ENCODE measurements around the gene HSPA1B.
"Not testable (repeated sequence)": the region's sequence is repeated elsewhere in the genome, so short reads cannot be mapped to it uniquely, and the experiment has no call there.

HSPA1B gene

DNA sequence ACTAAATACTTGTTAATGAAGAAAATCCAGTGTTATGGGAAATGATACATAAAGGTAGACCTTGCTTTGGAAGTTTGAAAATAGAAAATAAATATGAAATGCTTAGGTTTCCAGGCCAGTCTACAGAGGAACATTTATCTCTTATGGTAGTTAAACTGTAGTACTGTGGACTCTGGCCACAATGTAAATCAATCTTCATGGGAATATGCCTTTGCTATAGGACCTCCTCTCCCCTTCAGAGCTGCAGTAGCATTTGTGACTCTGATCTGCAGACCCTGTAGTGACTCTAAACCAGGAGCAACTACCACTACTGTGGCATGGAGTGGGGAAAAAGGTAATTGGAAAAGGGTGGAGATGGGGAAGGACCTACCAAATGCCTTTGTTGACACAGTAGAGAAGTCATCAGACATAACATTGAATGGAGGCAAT, 7.7 kb upstream of the HSPA1B start:
- TF ChIP-seq, protein P1, sequence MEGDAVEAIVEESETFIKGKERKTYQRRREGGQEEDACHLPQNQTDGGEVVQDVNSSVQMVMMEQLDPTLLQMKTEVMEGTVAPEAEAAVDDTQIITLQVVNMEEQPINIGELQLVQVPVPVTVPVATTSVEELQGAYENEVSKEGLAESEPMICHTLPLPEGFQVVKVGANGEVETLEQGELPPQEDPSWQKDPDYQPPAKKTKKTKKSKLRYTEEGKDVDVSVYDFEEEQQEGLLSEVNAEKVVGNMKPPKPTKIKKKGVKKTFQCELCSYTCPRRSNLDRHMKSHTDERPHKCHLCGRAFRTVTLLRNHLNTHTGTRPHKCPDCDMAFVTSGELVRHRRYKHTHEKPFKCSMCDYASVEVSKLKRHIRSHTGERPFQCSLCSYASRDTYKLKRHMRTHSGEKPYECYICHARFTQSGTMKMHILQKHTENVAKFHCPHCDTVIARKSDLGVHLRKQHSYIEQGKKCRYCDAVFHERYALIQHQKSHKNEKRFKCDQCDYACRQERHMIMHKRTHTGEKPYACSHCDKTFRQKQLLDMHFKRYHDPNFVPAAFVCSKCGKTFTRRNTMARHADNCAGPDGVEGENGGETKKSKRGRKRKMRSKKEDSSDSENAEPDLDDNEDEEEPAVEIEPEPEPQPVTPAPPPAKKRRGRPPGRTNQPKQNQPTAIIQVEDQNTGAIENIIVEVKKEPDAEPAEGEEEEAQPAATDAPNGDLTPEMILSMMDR (IDR thresholded peaks at IDR 0.05), result no peak
- Histone ChIP-seq H3K27ac (peak overlapping the region in 1 of 2 donors; percentile 92), H3K4me3 (no peak overlapping the region)
- no peak for DNase-seq (ENCODE audit: low spot score)

DNA sequence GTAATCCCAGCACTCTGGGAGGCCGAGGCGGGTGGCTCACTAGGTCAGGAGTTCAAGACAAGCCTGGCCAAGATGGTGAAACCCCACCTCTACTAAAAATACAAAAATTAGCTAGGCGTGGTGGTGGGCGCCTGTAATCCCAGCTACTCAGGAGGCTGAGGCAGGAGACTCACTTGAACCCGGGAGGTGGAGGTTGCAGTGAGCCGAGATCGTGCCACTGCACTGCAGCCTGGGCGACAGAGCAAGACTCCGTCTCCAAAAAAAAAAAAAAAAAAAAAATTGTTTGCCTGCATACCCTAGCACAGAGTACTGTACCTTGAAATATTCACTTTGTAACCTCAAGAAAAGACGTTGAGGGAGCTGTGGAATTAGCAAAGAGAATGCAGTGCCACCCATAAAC, 7.1 kb upstream of the HSPA1B start:
- DNase-seq (ENCODE audit: low spot score); H3K4me3 ChIP-seq: not testable (repeated sequence)
- peak overlapping the region; percentile 93 to 97 for H3K27ac ChIP-seq

DNA sequence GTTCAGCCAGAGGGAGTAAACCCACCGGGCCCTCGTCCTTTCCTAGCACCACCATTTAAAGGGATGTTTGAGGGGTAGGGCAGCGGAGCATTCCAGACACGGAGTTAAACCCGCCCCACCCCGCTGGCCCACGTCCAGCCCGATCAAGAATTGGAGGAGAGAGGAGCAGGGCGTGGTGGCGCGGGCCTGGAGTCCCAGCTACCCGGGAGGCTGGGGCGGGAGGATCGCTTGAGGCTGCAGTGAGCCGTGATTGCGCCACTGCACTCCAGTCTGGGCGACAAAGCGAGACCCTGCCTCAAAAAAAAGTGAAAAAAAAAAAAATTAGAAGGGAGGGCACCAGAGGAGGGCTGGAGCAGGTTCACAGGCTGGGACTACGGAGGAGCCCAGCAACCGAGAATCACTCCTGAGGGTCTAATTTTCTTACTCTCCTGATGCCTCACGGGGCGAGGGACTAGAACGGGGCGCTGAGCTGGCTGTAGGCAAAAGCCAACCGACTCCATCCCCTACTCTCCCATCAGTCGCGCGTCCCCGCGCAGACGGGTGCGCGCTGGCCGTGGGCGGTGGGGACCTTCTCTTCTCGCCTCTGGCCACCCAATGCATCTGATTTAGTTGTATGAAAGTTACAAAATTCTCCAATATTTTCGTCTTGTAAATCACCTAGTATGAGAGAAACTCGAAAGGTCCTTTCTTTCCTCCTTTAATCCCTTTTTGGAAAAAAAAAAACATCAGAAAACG, 6.1 kb upstream of the HSPA1B start:
- TF ChIP-seq, protein P1 (IDR thresholded peaks at IDR 0.05), result no peak
- H3K4me3 ChIP-seq, result peak overlapping the region; percentile 74
- DNase-seq (ENCODE audit: low spot score), result no peak
- H3K27ac ChIP-seq, result peak overlapping the region; percentile 93 to 97

DNA sequence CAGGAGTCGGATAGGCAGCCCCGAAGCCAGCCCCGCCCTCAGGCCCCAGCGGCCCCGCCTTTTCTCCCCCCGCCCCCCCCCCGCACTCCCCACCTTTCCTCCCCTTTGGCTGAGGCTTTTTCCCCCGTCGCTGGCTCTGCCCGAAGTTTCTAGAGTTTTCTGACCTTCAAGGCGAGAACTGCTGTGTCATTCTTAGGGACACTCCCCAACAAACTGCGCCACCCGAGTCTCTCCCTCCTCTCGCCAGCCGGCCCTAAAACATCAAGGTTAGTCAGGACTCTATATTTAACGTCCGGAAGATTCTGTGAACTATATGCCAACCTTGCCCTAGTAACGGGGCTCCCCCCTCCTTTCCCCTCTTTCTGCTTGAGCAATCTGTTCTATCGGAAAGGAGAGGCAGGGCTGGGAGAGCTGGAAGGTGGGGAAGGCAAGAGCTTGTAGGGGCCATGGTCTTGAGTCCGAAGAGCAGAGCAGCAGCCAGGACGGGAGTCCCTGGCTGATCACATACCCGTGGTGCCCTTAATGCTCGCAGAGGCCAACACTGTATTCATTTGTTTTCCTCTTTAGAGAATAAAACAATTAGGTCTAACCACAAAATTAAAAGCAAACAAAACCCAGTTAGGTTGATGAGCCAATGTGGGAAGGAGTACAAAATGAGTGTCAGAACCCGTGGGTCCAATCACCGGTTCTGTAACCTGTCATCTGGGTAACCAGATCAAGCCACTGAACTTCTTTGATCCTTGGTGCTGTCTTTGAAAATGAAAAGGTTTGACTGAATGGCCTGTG, 5.3 kb upstream of the HSPA1B start:
- Histone ChIP-seq H3K27ac (peak overlapping the region; percentile 93 to 97), H3K4me3 (peak overlapping the region; percentile 74)
- DNase-seq (ENCODE audit: low spot score), result peak; percentile 97
- TF ChIP-seq, protein P1 (IDR thresholded peaks at IDR 0.05), result no peak

DNA sequence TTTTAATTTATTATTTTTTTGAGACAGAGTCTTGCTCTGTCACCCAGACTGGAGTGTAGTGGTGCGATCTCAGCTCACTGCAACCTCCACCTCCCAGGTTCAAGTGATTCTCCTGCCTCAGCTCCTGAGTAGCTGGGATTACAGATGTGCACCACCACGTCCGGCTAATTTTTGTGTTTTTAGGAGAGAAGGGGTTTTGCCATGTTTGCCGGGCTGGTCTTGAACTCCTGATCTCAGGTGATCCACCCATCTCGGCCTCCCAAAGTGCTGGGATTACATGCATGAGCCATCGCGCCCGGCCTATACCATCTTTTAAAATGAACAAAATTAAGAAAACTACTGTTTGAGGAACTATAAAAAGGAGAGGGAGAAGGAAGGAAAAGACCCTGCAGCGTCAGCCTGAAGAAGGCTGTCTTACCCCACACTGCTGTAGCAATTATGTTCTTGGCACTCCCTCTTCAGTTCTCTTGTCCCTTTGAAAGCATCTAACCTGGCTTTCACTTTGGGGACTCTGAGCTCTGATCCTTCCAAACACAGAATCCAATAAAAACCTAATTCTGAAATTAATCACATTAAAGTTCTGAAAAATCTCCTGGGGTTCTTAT, 3.8 kb upstream of the HSPA1B start:
- DNase-seq (ENCODE audit: low spot score); H3K4me3 ChIP-seq: not testable (repeated sequence)
- H3K27ac ChIP-seq, result peak overlapping the region; percentile 71 to 93

DNA sequence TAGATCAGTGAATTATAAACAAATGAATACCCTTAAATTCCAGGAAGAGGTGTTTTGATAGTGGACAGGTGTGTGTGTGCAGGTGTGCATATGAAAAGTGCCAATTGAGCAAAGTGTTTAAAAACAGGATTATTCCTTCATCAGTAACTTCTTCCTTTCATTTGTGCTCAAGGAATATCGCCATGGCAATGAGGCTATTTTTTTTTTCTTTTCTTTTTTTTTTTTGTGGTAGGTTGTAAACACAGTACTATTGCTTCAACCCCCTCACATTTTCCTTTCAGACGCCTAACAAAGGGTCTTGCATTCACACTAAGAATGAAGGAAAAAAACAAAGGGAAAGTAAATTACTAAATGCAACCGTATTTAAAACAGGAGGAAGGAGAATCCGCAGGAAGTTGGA, 2.0 kb upstream of the HSPA1B start:
- no peak for DNase-seq (ENCODE audit: low spot score)
- Histone ChIP-seq H3K27ac (peak overlapping the region; percentile 92 to 96), H3K4me3 (no peak overlapping the region)
- TF ChIP-seq, protein P1 (IDR thresholded peaks at IDR 0.05), result no peak

DNA sequence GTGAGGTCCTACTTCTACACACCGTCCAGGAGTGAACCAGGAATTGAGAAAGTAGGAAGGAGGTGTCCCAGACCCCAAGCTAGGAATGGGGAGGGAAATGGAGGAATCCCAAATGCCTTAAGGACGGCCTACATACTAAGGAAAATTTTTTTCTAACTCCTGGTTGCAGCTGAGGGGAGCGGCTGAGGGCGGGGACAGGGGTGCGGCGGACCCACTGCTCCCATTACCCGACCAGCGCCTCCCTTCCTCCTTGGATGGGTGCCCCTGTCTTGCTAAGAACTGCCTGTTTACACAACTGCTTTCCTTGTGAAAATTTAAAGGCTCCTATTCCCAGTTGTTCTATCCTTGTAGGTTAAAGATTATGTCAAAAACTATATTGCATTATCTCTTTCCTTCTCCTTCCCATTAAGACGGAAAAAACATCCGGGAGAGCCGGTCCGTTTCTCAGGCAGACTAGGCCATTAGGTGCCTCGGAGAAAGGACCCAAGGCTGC, 699 bp upstream of the HSPA1B start:
- peak overlapping the region; percentile 91 for H3K4me3 ChIP-seq
- peak; percentile 92 for DNase-seq (ENCODE audit: low spot score)
- H3K27ac ChIP-seq, result peak overlapping the region; percentile 92 to 96
- TF ChIP-seq, protein P1 (IDR thresholded peaks at IDR 0.05), result no peak

Measured in coronary artery (tissue), 2 donors.